HG03460 (cell line): ENCODE measurements around the gene NRXN3.

Source experiments
- ATAC-seq: cut with Tn5 transposase; IDR thresholded peaks from one replicate; pipeline ENCODE4 v1.9.1; 2021; ENCODE audit not compliant: unreplicated experiment

The NRXN3 gene

GRCh38 chr14:78173346-78174035, 3.3 kb downstream of the NRXN3 start:
- no peak for ATAC-seq

GRCh38 chr14:78175412-78175811, 5.2 kb downstream of the NRXN3 start:
- no peak for ATAC-seq

GRCh38 chr14:78178071-78178470, 7.9 kb downstream of the NRXN3 start:
- no peak for ATAC-seq

GRCh38 chr14:78178971-78179370, 8.8 kb downstream of the NRXN3 start:
- no peak for ATAC-seq

GRCh38 chr14:78181270-78181669, 11.1 kb downstream of the NRXN3 start:
- no peak for ATAC-seq

- ATAC-seq, result no peak
Measured at GRCh38 chr14:78182722-78183121, 12.5 kb downstream of the NRXN3 start.

- ATAC-seq, result no peak
Measured at GRCh38 chr14:78184157-78184556, 14.0 kb downstream of the NRXN3 start.

GRCh38 chr14:78186277-78186676, 16.1 kb downstream of the NRXN3 start:
- no peak for ATAC-seq

- ATAC-seq, result no peak
Measured at GRCh38 chr14:78188882-78189281, 18.7 kb downstream of the NRXN3 start.

- no peak for ATAC-seq
Measured at GRCh38 chr14:78195431-78195830, 25.3 kb downstream of the NRXN3 start.

- no peak for ATAC-seq
Measured at GRCh38 chr14:78196323-78196722, 26.1 kb downstream of the NRXN3 start.

- ATAC-seq, result no peak
Measured at GRCh38 chr14:78197051-78197450, 26.9 kb downstream of the NRXN3 start.

GRCh38 chr14:78202163-78202562, 32.0 kb downstream of the NRXN3 start:
- ATAC-seq, result no peak

- ATAC-seq, result no peak
Measured at GRCh38 chr14:78202976-78203375, 32.8 kb downstream of the NRXN3 start.

- ATAC-seq, result no peak
Measured at GRCh38 chr14:78207414-78207813, 37.2 kb downstream of the NRXN3 start.

- ATAC-seq, result no peak
Measured at GRCh38 chr14:78220273-78220672, 50.1 kb downstream of the NRXN3 start.

GRCh38 chr14:78222746-78223145, 52.6 kb downstream of the NRXN3 start:
- no peak for ATAC-seq

- no peak for ATAC-seq
Measured at GRCh38 chr14:78227248-78228077, 57.3 kb downstream of the NRXN3 start.

GRCh38 chr14:78228702-78229327, 58.6 kb downstream of the NRXN3 start:
- no peak for ATAC-seq

GRCh38 chr14:78232231-78233000, 62.2 kb downstream of the NRXN3 start:
- no peak for ATAC-seq

GRCh38 chr14:78238141-78238540, 68.0 kb downstream of the NRXN3 start:
- ATAC-seq, result no peak
